Breast epithelium (tissue), 3 donors: Measurements from ENCODE around the gene USP28.

Source experiments
- POLR2AphosphoS5 ChIP-seq, 3 donors: sonication (generic); formaldehyde crosslinking; IDR thresholded peaks; one replicate each; pipeline ENCODE4 v1.6.1; 2017; ENCODE audit warnings: antibody characterized with exemption in 3 of 3
- TF ChIP-seq, protein P1 (sequence below), 3 donors: fragments of 450-650 bp; IDR thresholded peaks; one replicate each; pipeline ENCODE4 v1.5.1; 2016 to 2017; ENCODE audit warnings: antibody characterized with exemption in 3 of 3, mild to moderate bottlenecking in 3 of 3, moderate library complexity in 3 of 3

DNA sequence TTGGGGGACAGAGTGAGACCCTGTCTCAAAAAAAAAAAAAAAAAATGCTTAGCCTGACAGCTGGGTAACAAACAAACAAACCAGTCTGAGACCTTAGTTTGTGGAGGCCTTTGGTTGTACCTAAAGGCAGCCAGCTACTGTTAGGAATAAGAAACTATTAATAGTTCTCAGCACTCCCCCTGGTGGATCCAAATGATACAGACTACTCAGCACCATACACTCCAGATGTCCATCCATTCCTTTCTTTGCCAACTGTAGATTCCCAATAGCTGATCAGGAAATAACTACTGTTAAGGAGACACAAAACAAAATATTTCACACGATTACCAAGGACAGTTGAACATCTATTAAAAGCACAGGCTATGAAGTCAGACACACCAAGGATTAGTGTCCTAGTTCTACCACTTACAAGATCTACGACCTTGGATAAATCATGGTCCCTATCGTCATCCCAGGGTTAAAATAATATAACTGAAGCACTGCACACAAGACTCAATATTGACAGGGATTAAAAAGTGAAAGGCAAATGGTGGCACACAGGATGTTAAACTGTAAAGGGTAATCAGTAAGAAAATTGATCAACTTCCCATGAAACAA lies 78.6 kb downstream of the USP28 start:
- TF ChIP-seq, protein P1, sequence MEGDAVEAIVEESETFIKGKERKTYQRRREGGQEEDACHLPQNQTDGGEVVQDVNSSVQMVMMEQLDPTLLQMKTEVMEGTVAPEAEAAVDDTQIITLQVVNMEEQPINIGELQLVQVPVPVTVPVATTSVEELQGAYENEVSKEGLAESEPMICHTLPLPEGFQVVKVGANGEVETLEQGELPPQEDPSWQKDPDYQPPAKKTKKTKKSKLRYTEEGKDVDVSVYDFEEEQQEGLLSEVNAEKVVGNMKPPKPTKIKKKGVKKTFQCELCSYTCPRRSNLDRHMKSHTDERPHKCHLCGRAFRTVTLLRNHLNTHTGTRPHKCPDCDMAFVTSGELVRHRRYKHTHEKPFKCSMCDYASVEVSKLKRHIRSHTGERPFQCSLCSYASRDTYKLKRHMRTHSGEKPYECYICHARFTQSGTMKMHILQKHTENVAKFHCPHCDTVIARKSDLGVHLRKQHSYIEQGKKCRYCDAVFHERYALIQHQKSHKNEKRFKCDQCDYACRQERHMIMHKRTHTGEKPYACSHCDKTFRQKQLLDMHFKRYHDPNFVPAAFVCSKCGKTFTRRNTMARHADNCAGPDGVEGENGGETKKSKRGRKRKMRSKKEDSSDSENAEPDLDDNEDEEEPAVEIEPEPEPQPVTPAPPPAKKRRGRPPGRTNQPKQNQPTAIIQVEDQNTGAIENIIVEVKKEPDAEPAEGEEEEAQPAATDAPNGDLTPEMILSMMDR (IDR thresholded peaks at IDR 0.05) = peak; percentile 34 to 66 (median 62)
- no peak for TF ChIP-seq POLR2AphosphoS5 (IDR thresholded peaks at IDR 0.05)
